CD4-positive, alpha-beta T cell treated with Interleukin-4 for 4 hours (primary cell): ENCODE results near the gene TFCP2.

Experiments
- DNase-seq: peaks from one replicate; pipeline ENCODE4 v3.0.0-alpha.2; 2020

Gene TFCP2

DNA sequence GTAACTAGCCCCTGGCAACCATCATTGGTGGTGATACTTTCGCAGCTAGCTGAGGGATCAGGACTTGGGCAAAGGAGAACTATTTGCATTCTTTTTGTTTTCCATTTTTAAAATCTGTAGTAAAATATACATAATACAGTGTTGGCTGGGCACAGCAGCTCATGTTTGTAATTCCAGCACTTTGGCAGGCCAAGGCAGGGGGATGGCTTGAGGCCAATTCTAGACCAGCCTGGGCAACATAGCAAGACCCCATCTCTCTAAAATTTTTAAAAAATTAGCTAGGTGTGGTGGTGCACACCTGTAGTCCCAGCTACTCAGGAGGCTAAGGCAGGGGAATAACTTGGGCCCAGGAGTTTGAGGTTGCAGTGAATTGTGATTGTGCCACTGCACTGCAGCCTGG lies 20.0 kb downstream of the TFCP2 start:
- no peak for DNase-seq

DNA sequence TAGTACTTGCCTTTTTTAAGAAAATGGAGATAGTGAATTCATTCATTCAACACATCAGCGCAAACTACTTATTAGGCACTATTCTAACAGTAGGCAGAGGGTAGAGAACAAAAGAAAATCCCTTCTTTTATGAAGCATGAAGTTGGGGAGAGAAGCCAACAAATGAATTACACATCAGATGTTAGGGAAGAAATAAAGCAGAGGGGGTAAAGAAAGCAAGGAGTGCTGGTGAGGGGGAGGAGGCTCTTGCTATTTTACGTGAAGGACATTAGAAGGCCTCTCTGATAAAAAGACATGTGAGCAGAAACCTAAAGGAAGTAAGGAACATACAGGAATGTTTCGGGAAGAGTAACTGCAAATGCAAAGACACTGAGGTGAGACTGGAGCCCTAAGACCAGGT lies 22.2 kb downstream of the TFCP2 start:
- no peak for DNase-seq

DNA sequence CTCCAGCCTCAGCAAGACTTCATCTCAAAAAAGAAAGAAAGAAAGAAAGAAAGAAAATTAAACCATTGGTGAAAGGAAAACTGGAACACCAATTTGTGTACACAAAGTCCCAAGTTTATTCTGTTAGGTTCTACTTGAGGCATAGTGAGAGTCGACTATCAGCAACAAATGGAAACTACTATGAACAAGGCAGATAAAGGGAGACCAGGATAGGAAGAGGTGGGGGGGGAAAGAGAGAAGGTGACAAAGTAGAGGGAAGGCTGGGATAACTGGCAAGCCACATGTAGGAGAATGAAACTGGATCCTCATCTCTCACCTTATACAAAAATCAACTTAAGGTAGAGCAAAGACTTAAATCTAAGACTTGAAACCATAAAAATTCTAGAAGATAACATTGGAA lies 25.6 kb downstream of the TFCP2 start:
- DNase-seq = no peak

DNA sequence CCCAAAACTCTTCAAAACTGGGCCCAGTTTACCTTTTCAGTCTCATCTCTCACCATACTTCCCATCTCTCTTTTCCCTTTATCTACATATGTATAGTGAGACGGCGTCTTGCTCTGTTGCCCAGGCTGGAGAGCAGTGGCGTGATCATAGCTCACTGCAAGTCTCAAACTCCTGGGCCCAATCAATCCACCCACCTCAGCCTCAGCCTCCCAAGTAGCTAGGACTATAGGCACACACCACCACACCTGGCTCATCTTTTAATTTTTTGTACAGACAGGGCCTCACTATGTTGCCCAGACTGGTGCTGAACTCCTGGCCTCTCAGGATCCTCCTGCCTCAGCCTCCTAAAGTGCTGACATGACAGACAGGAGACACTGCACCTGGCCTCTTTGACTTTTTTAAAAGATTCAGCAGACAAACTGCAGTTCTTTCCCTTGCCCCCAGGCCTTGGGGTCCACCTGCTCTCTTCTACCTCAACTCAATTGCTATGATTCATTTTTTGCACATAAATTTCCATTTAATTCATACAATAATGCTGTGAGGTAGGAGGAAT lies 33.6 kb downstream of the TFCP2 start:
- DNase-seq = no peak

DNA sequence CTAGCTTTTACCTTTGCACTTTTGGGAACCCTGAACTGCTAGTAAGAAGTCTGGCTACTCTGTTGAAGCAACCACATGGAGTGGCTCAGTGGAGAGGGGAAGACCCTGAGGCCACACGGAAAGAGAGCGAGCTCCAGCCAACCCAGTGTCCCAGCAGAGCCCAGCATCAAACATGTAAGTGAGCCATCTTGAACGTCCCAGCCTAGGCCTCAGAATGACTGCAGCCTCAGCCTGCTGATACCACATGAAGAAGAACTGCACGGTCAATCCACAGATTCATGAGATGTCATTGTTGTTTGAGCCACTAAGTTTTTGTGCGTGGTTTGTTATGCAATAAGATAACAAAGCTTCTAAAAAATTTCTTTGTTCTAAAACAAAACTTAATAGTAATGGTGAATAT lies 40.2 kb downstream of the TFCP2 start:
- DNase-seq = no peak

DNA sequence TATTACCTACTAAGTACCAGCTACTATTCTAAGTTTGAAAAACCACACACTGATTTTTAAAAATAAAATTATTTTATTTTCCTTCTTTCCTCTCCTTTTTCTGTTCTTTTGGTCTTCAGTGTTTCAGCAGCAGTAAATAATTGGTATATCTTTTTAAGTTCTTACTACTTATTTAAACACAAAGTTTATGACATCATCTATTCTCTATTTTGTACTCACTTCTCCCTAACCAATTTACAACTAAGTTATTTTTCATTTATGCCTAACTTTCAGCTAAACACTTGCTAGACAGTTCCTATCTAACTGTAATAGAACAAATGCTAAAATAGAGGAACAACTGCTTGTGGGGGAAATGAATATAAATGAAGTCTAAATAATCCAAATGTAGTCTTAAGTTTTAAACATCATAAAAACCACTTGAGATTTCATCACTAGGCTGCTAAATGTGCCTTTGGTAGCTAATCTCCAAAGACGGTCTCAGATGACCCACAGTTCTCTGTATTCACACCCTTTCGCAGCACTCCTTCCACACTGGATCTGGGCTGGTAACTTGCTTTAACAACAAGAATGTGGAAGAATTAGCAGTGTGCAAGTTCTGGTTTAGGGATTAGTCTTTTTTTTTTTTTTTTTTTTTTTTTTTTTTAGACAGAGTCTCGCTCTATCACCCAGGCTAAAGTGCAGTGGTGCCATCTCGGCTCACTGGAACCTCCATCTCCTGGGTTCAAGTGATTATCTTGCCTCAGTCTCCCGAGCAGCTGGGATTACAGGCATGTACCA lies 41.0 kb downstream of the TFCP2 start:
- no peak for DNase-seq

DNA sequence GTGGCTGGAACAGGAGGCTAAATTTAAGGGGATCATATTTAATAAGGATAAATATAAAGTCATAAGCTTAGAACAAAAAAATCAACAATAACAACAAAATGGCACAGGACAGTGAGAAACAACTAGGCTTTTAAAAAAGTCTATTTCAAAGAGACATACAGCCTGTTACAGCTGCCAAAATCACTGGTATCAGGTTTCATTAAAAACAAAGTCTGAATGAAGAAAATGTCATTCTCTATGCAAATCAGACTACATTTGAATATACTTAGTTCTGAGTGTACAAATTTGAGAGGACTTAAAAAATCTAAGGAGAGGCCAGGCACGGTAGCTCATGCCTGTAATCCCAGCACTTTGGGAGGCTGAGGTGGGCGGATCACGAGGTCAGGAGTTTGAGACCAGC lies 44.0 kb downstream of the TFCP2 start:
- no peak for DNase-seq

DNA sequence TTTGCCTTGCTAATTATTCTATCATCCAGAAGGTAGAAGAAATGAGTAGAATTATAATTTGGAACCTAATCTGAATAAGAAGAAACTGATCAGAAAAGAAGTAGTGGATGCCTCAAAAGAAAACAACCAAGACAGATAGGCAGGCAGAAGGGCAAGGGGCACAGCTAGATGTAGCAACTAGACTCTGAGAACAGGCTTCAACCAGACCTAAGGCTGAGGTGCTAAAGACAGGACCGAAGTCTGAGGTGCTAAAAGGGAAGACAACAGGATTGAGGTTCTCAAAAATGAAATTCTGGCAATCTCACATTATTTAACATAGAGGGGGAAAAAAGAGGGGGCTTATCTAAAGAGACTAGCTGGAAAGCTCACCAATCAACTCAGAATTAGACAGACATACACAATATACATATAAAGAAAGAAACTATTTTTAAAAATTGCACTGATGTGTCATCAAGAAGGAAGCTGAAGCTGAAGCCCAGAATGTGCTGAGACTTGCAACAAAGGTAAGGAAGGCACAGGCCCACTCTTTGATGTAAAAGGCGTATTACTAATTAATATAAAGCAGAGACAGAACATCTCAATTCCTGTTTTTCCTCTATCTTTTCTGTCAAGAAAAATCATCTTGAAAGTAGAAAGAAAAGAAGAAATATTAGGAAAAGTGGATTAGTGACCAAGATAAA lies 45.7 kb downstream of the TFCP2 start:
- DNase-seq = no peak

DNA sequence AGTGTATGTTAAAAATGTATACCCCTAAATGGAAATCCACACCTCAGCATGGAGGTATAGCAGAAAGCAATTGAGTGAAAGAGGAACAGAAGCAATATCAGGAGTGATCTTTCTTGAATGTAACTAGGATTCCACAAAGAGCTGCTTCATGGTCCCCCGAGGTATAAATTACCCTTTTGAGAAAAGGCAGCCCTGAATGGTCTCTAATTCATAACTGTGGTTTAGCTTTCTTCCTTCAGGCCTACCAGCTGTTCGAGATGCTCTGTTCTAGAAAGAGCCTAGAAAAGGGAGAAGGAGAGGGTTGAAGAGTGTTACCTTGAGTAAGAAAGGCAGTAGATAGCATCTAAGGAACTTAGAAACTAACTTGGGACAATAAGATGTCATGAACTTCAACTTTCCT lies 46.6 kb downstream of the TFCP2 start:
- no peak for DNase-seq

DNA sequence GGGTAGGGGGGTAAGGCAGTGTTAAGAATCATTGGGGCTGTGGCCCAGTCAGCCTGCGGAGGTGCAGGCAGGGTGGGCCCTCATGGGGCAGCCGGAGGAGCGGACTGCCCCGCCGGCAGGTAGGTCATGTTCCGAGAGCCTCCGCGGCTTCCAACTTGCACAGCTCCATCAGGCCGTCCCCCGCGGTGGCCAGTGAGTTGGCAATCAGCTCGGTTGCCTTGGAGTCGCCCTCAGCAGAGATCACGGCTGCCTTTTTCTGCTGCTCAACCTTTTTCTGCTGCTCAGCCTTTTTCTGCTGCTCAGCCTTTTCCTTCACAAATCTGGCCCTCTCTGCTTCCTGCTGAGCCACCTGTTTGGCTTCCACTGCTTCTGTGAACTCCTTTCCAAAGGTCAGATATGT lies 48.4 kb downstream of the TFCP2 start:
- no peak for DNase-seq

DNA sequence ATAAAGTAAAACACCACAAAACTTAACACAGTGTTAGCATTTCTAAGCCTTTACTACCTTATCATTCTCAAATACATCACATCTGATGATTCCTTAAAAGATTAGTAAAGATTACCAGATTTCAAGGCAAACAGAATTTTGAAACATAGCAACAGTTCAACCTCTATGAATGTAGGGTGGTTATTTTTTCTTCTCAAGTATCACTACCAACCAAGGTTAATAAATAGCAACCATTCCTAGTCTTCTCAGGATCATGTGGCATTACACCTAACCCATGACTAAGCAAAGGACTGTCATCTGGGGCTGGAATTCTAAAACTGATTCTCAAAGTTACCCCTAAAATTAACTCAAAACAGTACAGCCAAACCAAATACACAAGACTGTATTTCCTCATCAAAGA lies 50.1 kb downstream of the TFCP2 start:
- no peak for DNase-seq

DNA sequence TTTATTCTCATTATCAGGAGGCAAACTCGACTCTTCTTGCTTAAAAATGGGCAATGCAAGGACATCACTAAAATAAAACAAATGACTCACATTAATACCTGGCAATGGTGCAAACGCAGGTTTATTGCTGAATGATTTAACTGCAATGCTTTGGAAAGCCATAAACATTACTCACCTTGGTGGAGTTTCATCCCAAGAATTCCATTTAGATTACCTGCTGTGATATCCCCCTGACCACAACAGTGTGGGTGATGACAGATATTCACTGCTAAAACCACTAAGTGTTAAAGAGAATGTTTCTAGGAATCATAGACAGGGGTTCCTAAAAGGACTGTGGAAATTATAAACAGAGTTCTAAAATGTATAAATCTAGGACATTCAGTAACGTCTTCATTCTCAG lies 54.2 kb downstream of the TFCP2 start:
- no peak for DNase-seq

DNA sequence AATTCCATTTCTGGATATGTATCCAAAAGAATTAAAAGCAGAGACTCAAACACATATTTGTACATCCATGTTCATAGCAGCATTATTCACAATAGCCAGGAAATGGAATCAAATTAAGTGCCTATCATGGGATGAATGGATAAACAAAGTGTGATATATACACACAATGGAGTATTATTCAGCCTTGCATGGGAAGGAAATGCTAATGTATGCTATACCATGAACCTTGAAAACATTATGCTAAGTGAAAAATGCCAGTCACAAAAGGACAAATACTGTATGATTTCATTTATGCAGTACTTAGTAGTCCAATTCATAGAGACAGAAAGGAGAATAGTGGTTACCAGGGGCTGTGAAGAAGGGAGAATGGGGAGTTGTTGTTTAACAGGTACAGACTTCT lies 57.4 kb downstream of the TFCP2 start:
- DNase-seq = no peak

DNA sequence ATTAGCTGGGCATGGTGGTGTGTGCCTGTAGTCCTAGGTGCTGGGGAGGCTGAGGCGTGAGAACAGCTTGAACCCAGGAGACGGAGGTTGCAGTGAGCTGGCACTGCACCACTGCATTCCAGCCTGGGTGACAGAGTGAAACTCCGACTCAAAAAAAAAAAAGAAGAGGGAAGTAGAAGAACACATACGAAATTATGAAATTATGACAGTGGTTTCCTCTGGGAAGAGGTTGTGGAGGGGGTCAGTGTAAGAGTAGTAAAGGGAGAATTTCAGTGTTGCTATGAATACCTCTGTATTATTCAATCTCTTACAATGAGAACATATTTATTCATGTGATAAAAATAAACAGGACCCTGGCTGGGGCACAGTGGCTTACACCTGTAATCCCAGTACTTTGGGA lies 64.8 kb downstream of the TFCP2 start:
- DNase-seq = no peak

DNA sequence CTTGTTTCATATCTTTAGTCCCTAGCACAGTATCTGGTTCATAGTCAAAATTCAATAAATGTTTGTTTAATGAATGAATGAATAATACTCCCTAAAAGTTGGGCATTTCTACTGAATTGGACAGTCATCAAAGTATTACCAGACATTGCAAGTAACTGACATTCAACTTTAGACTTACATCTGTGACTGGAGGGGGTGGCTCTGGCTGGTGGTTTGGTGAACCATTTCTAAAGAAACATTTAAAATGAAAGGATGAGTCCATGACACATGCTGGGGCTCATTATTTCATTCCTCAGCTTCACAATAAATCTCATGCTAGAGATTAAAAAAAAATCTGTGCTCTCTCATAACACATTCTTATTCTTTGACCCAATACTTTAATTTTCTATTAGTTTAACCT lies 69.0 kb downstream of the TFCP2 start:
- DNase-seq = no peak

DNA sequence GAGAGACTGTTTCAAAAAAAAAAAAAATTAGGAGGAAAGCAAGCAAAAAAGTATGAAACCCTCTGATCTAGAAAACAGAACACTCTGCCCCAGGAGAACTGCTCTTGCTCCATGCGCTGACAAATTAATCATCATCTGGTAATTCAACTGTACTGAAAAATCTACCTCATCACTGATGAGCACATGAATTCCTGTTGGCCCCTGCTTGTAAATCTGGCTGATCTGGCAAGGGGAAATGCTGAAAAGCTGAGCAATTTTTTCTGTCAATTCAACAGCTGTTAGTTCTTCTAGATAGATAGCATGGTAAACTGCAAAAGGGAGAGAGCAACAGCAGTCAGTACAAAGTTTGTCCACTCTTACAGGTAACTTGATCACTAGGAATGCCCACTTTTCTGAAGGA lies 74.3 kb downstream of the TFCP2 start:
- no peak for DNase-seq

DNA sequence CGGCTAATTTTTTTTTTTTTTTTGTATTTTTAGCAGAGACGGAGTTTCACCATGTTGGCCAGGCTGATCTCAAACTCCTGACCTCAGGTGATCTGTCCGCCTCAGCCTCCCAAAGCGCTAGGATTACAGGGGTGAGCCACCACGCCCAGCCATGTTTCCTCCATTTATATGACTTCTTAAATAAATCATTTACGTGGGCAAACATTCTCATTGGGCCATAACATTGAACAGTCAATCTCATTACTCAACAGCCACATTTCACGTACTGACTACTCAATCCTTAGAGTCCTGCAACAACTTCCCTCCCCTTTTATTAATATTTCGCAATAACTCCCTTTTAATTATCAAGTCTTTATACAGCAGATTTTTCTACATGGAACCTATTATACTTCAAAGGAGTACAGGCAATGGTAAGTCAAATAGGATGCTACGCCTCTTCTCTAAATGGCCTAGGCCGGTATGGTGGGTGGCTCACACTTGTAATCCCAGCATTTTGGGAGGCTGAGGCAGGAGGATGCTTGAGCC lies 82.2 kb downstream of the TFCP2 start:
- no peak for DNase-seq

DNA sequence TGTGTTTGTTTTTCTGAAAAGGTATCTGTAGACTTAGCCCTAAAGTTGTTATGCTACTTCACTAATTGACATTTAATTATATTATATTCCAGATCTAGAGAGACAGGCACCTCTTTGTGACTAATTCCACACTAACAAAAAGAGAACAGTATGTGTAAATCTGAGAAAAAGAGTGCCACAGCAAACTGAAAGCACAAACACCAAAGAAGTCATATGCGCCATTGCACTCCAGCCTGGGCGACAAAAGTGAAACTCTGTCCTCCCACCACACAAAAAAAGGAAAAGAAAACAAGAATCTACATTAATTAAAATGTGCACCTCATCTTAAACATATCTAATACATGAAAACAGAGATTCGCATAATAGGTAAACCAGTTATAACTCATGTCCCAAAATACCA lies 85.1 kb downstream of the TFCP2 start:
- no peak for DNase-seq

DNA sequence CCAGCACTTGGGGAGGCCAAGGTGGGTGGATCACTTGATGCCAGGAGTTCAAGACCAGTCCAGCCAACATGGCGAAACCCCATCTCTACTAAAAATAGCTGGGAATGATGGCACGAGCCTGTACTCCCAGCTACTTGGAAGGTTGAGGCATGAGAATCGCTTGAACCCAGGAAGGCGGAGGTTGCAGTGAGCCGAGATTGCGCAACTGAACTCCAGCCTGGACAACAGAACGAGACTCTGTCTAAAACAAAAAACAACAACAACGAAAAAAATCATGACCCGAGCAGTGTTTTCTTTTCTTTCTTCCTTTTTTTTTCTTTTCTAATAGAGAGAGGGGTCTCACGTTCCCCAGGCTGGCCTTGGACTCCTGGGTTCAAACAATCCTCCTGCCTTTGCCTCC lies 86.0 kb downstream of the TFCP2 start:
- DNase-seq = no peak

DNA sequence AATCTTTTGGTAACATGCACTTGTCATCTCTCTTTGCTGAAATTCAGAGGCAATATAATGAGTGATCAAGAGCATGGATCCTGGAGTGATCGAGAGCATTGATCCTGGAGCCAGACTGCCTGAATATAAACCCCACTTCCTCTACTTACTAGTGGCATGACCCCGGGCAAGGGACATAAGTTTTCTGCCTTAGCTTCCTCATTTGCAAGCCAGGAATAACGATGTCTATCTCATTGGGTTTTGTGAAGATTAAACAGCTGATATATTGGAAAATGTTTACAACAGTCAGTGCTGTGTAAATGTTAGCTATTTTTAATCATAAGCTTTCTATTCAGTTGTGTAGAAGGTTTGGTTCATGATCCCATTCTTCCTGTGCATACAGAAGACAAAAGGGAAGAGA lies 87.2 kb downstream of the TFCP2 start:
- DNase-seq = no peak

DNA sequence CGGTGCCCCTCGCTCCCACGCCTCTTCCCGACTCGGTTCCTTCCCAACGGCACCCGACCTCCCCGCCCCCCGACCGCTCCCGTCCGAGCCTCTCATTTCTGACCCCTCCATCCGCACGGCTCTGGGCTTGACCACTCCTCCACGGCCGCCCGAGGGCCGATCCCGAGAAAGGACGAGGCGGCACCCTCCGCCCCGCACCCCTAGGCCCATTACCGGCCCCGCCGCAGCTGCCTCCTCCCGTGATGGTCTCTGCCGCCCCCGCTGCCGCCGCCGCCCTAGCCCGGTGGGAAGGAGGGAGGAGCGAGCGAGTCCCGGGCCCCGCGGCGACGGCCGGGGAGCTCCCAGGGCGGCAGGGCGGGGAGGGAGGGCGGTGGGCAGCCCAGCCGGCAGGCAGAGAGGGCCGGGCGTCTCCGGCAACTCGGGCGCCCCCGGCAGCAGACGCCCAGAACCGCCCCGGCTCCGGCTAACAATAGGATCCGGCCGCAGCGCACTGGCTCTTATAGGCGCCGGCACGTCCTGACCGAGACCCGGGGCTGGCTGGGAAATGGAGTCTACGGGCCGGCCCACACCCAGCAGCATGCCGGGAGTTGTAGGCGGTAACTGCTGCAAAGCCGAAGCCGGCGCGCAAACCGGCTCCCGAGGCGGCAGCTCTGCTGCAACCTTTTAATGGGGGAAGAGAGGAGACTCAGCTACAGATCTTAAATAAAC lies 89.7 kb downstream of the TFCP2 start, which contains the start of gene CSRNP2:
CSRNP2 (minus strand) TSS at position 471 of the 708 bp plus-strand sequence. CDS start 7,035 bp downstream, outside the sequence.
- DNase-seq = peak; percentile 95

DNA sequence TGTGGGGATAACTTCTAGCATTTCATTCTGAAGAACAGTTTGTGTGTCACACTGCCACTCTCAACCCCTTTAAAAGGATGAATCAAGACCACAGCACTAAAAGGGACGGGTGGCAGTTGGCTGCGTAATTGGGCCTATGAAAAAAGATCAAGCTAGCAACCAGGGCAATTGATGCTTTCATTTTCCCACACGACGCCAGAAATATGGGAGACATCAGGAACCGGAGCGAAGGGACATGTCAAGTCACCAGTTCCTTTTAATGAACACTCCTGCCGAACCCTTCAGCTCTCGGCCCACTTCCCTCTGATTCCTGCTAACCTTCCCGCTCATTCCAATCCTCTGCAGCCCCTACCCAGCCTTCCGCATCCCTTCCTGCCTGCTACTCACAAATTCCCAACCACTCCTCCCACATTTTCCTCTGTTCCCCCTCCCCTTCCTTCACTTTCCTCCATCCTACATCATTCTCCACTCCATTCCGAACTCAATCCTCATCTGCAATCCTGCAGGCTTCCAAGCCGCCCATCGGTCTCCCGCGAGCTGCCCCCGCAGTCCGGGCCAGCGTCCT lies 90.3 kb downstream of the TFCP2 start:
- DNase-seq = peak; percentile 35

DNA sequence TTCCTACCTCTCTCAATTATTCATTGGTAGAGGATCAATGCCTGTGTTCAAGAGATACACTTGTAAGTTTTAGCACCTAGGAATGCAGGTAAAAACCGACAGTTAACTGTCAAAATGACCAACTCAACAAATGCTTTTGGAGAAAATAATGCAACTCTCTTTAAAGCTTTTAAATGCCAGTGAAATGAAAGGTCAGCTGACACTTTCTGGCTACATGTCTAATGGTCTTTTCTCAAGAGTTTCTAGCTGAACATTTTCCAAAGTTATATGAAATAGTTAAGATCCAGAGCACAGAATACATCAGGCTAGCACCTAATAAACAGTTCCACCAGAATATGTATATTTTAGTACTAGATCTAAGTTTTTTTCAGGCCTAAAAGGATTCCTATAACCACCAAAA lies 91.5 kb downstream of the TFCP2 start:
- no peak for DNase-seq
